Stimulated activated CD4-positive, alpha-beta T cell treated with anti-CD3 and anti-CD28 coated beads, Interleukin-15, amount 100 ng/mL, for 48 hours (primary cell): ENCODE results near the gene CARMIL1.
"Not testable (repeated sequence)": the region's sequence is repeated elsewhere in the genome, so short reads cannot be mapped to it uniquely, and the experiment has no call there.

Source experiments
- DNase-seq, 2 donors: peaks; one replicate each; pipeline ENCODE4 v3.0.0-alpha.2; 2020; ENCODE audit warnings: low read depth in 2 of 2

Gene CARMIL1

DNA sequence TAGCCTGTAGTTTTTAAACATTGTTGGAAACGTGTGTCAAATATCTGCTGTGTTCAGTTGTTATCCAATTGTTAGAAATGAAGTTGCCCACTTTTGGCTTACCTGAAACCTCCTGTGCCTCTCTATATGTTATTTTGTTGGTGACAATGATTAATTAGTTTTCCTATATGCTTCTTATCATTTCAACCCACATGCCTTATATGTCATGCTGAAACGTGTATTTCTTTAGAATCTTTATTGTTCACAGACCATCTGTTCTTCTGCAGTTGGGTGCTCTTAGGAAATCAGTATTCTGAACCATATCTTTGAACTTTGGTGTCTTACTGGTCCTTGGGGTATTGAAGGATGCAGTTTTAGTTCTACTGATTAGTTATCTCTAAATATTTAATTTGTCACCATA lies 281.7 kb downstream of the CARMIL1 start:
- no peak for DNase-seq

DNA sequence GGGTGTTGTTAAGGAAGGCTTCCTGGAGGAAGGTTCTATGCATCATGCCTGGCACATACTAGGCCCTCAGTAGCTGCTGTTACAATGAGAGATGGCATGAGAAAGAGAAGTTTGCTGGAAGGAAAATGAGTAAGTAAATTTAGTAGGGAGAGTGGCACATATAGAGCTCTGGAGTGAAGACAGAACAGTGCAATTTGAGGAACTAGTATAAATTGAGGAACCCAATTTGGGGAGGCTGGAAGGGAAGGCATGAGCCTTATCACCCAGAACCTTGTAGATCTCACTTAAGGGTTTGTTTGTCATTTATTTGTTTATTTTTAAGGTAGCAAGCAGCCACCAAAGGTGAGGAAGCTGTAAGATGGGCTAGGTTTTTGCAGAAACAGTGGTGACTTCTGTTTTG lies 285.8 kb downstream of the CARMIL1 start:
- no peak for DNase-seq

GRCh38 chr6:25570578-25570977 lies 291.4 kb downstream of the CARMIL1 start:
- no peak for DNase-seq

DNA sequence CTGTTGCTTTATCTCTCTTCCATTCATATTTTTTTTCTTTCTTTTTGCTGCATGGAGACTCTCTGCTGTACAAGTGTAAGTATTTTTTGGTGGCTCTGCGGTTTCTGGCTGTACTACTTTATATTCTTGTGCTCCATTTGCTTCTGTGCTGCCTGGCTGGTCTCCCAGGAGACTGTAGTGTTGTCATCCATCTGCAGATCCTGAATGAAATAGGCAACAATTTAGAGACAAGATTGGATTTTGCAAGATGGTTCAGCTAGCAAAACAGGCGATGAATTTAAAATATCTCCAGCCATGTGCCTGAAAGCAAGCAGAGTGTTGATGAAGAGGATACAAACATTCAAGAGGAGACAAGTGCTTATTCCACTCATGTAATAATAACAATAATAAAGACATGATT lies 297.7 kb downstream of the CARMIL1 start:
- DNase-seq = no peak

GRCh38 chr6:25578538-25578937 lies 299.4 kb downstream of the CARMIL1 start:
- no peak for DNase-seq

DNA sequence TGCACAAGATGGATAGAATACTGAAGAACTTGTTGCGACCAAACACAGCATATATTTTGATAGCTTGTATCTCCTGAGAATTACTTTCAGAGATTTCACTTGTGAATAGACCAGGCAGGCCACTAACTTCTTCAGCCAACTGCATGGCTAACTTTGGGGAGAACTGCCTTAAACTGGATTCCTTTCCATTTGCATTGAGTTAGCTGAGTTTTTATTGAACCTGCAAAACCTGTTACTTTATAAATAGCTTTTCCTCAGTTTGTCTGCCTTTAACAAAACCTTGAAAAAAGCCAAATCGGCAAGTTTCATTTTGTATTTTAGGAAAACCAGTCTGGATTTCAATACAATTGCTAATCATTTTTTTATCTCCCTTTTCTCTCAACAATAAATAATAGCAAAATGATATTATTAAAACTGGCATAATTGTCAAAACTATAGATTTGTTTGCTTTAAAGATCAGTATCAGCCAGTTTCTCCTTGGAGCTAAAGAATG lies 300.3 kb downstream of the CARMIL1 start:
- DNase-seq = no peak

DNA sequence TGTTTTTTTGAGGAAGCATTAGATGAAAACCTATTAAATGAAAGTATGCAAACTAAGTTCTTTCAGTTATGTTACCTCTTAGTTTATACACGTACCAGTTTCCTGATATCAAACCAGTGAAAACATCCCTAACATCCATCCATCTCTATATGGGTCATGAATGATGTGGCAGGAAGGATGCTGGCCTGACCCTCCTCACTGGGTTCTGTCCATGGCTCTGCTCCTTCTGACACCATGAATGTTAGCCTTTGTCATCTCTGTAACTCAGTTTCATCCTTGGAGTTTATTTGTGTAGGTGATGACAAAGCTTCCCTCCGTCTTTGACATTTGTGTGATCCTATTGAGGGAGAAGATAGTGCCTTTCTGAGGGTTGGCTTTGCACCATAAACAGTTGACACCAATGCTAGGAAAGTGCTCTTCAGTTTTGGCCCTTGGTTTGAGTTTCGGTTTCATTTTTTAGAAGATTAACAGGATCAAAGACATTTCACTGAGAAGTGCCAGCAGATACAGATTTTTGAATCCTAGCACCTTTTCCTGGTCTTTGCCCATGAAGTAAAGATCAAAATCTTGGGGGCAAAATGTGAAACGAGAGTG lies 300.8 kb downstream of the CARMIL1 start:
- no peak for DNase-seq

- DNase-seq = no peak
These were observed 302.9 kb downstream of the CARMIL1 start for GRCh38 chr6:25582101-25582500.

DNA sequence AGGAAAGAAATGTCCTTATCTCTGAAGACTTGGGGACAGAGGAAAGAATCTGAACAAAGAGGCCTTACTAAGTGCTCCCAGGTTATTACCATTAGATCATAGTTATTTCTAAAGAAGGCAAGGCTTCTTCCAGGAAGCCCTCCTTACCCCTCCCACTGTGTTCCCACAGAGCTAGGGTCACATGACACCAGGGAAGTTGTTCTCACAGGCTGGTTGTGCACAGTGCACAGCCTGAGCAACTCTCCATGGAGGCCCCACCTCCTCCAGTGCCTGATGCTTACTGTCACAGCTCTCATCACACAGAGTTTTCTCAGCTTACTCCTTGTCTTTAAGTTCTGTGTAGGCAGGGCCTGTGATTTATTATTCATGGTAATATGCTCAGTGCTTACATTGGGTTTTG lies 303.9 kb downstream of the CARMIL1 start:
- no peak for DNase-seq

DNA sequence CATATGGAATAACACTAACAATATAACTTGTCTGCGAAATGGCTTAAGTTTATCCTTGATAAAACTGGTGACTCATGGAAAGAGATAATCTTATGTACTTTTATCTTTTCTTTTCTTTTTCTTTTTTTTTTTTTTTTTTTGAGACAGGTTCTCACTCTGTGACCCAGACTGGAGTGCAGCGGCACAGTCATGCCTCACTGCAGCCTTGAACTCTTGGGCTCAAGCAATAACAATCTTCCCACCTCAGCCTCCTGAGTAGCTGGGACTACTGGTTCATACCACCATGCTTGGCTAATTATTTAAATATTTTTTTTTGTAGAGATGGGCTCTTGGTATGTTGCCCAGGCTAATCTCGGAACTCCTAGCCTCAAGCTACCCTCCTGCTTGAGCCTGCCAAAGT lies 304.7 kb downstream of the CARMIL1 start:
- DNase-seq = no peak

GRCh38 chr6:25585225-25585624 lies 306.1 kb downstream of the CARMIL1 start:
- DNase-seq = no peak

DNA sequence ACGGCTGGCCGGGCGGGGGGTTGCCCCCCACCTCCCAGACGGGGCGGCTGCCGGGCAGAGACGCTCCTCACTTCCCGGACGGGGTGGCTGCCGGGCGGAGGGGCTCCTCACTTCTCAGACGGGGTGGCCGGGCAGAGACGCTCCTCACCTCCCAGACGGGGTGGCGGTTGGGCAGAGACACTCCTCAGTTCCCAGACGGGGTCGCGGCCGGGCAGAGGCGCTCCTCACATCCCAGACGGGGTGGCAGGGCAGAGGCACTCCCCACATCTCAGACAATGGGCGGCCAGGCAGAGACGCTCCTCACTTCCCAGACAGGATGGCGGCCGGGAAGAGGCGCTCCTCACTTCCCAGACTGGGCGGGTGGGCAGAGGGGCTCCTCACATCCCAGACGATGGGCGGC lies 306.9 kb downstream of the CARMIL1 start:
- DNase-seq = not testable (repeated sequence)

GRCh38 chr6:25586927-25587326 lies 307.8 kb downstream of the CARMIL1 start:
- no peak for DNase-seq

- no peak for DNase-seq
These were observed 311.8 kb downstream of the CARMIL1 start for GRCh38 chr6:25590986-25591385.

- DNase-seq = no peak
These were observed 318.0 kb downstream of the CARMIL1 start for GRCh38 chr6:25596928-25597818.

- DNase-seq = no peak
These were observed 320.4 kb downstream of the CARMIL1 start for GRCh38 chr6:25599516-25600085.

- DNase-seq = no peak
These were observed 322.9 kb downstream of the CARMIL1 start for GRCh38 chr6:25601800-25602673.

DNA sequence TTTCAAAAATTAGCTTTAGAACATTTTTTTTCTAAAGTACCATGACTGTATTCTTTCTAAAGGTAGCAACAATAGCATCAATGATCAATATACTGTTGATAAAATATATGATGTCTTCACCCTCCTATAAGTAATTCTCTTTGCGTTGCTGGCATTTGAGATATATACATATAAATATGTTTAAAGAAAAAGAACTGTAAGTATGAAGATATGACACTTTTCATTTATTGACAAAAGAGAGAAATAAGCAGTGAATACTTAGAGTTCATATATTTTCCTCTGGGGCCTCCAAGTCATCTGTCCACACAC lies 323.5 kb downstream of the CARMIL1 start:
- DNase-seq = no peak

DNA sequence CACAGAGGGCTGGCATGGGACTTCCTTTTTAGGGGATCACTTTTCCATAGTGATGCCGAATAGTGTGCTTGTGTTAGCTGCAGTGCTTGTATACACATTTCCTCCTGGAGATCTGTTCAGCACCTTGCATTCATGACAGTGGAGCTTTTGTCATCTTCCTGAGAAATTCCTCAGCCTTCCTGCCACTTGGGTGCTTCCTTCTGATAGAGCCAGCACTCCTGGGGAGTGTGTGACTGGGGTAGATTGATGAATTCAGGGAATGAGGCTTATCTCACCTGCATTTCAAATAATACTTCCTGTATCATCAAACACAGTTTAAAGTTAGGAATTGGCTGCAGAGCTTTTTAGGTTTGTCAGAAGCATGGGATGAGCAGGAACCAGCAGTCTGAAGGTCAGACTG lies 324.1 kb downstream of the CARMIL1 start:
- DNase-seq = no peak

GRCh38 chr6:25606151-25606550 lies 327.0 kb downstream of the CARMIL1 start:
- DNase-seq = no peak

- no peak for DNase-seq
These were observed 329.5 kb downstream of the CARMIL1 start for GRCh38 chr6:25608558-25609174.

GRCh38 chr6:25612666-25613065 lies 333.5 kb downstream of the CARMIL1 start:
- no peak for DNase-seq
